Activated CD4-positive, CD25-positive, alpha-beta regulatory T cell treated with anti-CD3 and anti-CD28 coated beads, Interleukin-2, amount 50 U/mL, for 24 hours (primary cell): Measurements from ENCODE around the gene MAB21L4.
"Not testable (repeated sequence)": the region's sequence is repeated elsewhere in the genome, so short reads cannot be mapped to it uniquely, and the experiment has no call there.

Experiments
- ATAC-seq, 2 donors: fragments of 150-1000 bp; cut with Tn5 transposase; one replicate each; pipeline ENCODE4 v1.10.0; 2021; ENCODE audit warnings: mild to moderate bottlenecking in 1 of 2, moderate library complexity in 1 of 2

The MAB21L4 gene

GRCh38 chr2:240857039-240858008 is 38.6 kb downstream of the MAB21L4 start:
- no peak for ATAC-seq

GRCh38 chr2:240856151-240856980 is 39.6 kb downstream of the MAB21L4 start:
- no peak for ATAC-seq

GRCh38 chr2:240855670-240856069 is 40.3 kb downstream of the MAB21L4 start:
- ATAC-seq = no peak

GRCh38 chr2:240852671-240853314 is 43.2 kb downstream of the MAB21L4 start:
- no peak for ATAC-seq

- peak; percentile 89 to 90 for ATAC-seq
These were observed 44.6 kb downstream of the MAB21L4 start for GRCh38 chr2:240851078-240851991.

- no peak for ATAC-seq
These were observed 45.2 kb downstream of the MAB21L4 start for GRCh38 chr2:240850756-240851077.

- no peak for ATAC-seq
These were observed 45.9 kb downstream of the MAB21L4 start for GRCh38 chr2:240850026-240850425.

GRCh38 chr2:240848900-240849680 is 46.9 kb downstream of the MAB21L4 start:
- no peak for ATAC-seq

- ATAC-seq = no peak
These were observed 48.1 kb downstream of the MAB21L4 start for GRCh38 chr2:240847817-240848216.

- no peak for ATAC-seq
These were observed 48.9 kb downstream of the MAB21L4 start for GRCh38 chr2:240846873-240847595.

- ATAC-seq = not testable (repeated sequence)
These were observed 49.6 kb downstream of the MAB21L4 start for GRCh38 chr2:240846309-240846708.

- peak in 1 of 2 donors; percentile 53 for ATAC-seq
These were observed 55.4 kb downstream of the MAB21L4 start for GRCh38 chr2:240840435-240841060.

- no peak for ATAC-seq
These were observed 56.5 kb downstream of the MAB21L4 start for GRCh38 chr2:240839152-240840143.

GRCh38 chr2:240837621-240838020 is 58.3 kb downstream of the MAB21L4 start:
- no peak for ATAC-seq

GRCh38 chr2:240836781-240837467 is 59.0 kb downstream of the MAB21L4 start:
- ATAC-seq = no peak
